A673 (cell line): Measurements from ENCODE around the gene DGCR8.

Experiments
- CTCF ChIP-seq: fragments of 300-800, 200-600 bp; sonication (generic); conservative IDR thresholded peaks from 2 replicates; pipeline ENCODE4 v1.5.1; 2017; ENCODE audit warnings: low read depth, mild to moderate bottlenecking, antibody characterized with exemption, low read length, moderate library complexity, mixed read lengths
- EZH2 ChIP-seq: fragments of 200-600 bp; sonication (generic); IDR thresholded peaks from 2 replicates; pipeline ENCODE4 v1.6.1; 2017; ENCODE audit warnings: borderline replicate concordance, low read depth, mild to moderate bottlenecking, mixed read lengths, antibody characterized with exemption, low read length; ENCODE audit not compliant: poor library complexity, severe bottlenecking

DNA sequence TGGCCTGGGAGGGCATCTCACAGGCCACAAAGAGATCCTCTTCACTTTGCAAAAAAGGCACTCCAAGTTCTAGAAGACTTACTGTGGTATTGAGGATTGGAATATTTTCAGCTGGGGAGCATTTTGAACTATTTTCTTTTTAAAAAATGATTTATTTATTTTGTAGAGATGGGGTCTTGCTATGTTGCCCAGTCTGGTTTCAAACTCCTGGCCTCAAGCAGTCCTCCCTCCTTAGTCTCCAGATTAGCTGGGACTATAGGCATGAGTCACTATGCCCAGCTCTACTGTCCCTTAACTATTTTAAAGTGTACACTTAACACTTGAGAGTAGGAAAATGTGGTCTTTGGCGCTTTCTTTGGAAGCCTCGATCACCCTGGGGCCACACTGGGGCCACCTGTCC lies 24.9 kb upstream of the DGCR8 start:
- no peak for TF ChIP-seq CTCF
- no peak for TF ChIP-seq EZH2
